ENCODE results near the gene SEMA4D.

The SEMA4D gene

DNA sequence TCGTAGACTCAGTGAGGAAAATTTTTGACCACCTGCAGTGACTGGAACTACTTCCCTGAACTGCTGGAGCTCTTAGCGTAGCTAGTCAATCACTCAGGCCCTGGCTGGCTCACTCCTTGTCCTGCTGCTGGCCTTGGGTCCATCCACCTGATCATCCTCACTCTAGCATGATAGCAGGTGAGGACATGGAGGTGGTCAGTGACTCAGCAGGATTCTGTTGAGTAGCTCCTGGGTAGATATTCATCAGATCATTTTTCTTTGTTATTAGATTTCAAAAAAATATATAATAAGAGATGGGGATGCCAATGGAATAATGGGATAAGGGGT is 25.0 kb upstream of the SEMA4D start:
- Histone ChIP-seq H3K9me3 (ENCODE audit: control insufficient read depth, insufficient read depth, low read length) (no peaks in the 10 kb centered on the region), H3K36me3 (ENCODE audit: insufficient read depth, low read length) (no peaks in the 10 kb centered on the region), H3K4me1 (ENCODE audit: insufficient read depth, low read length) (no peaks in the 10 kb centered on the region), H3K9ac (ENCODE audit: low read depth, low read length) (no peak overlapping the region)

DNA sequence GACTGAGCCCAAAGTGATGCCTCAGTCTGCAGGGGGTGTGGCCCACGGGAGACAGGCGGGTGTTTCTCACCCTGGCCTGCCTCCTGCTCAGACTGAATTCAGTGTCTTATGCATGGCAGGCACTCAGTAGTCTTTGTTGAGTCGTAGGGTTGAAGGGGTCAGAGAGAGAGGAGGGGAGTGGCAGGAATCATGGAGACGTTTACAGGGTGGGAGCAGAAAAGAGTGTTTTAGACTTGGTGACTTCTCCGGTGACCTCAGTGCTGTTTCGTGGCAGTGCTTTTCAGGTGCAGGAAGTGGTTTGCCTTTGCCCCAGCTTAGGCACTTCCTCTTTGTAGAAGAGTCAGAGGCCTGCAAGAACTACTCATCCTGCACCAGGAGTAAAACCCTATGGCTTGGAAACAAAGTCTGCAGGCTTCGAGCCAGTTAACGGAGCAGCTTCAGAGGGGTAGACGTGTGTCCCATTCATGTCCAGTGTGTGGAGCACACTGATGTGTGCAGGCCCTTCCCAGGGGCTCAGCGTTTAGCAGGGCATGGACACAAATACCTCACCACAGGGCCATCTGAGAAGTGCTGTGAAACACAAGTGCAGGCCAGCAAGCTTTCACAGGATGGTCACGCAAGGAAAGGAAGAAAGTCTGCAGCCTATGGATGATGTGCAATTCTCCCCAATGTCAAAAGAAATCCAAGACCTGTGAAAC is 24.5 kb upstream of the SEMA4D start:
- Histone ChIP-seq H3K36me3 (ENCODE audit: insufficient read depth, low read length) (no peaks in the 10 kb centered on the region), H3K4me1 (ENCODE audit: insufficient read depth, low read length) (no peaks in the 10 kb centered on the region), H3K9ac (ENCODE audit: low read depth, low read length) (no peak overlapping the region), H3K9me3 (ENCODE audit: control insufficient read depth, insufficient read depth, low read length) (no peaks in the 10 kb centered on the region)

DNA sequence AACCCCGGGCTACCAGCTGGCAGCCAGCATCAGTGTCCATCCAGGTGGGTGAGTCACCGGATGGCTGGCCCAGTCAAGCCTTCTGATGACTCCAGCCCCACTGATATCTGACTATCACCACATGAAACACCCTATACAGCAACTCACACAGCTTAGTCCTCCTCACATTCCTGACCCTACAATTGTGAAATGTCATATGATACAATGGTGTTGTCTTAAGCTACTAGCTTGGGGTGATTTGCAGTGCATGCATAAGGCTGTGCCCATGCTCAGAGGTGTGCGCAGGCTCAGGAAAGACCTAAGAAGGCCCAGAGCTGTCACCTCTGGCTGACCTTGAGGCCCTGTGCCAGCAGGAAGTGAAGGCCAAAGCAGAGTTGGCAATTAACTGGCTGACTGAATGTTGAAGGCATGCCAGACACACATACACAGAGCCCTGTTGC is 21.5 kb upstream of the SEMA4D start:
- Histone ChIP-seq H3K9me3 (ENCODE audit: control insufficient read depth, insufficient read depth, low read length) (no peaks in the 10 kb centered on the region), H3K4me1 (ENCODE audit: insufficient read depth, low read length) (no peaks in the 10 kb centered on the region), H3K9ac (ENCODE audit: low read depth, low read length) (no peak overlapping the region), H3K36me3 (ENCODE audit: insufficient read depth, low read length) (no peaks in the 10 kb centered on the region)

DNA sequence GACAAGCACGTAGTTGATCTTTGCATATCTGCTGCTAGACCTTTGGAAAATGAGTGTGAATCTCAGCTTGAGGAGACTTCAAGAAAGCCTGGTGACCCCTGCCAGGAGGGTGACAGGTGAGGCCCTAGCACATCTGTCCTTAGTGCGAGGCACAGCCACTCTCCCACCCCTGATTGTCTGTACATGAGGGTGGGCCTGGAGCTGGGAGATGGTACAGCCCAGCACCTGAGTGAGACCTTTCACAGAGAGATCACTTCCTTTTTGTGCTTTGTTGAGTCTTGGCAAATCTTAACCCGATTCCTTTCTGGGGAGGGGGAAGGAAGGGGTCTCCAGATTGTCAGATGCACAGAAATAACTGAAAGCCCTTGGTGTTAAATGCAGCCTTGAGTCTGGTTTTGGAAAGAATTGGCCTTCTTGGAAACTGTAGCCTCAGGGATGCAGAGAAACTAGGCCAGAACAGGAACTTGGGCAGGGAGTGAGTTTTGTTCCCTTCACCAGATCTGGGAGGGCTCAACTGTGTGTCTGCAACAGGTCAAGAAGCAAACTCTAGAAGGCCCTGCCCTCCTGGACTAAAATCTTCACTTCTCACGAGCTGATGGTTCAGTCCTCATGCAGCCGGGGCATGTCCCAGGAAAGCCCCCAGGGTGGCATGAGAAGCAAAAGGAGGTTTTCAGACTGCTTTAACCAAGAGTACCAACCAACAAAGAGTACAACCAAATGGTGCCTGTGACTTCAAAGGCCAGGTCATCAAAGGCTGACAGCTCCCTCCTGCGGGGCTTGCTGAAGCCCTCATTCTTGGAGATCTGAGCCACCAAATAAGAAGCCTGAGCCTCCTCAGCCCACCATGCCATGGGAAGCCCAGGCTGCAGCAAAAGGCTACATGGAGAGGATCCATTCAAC is 20.8 kb upstream of the SEMA4D start:
- Histone ChIP-seq H3K9ac (ENCODE audit: low read depth, low read length) (no peak overlapping the region), H3K36me3 (ENCODE audit: insufficient read depth, low read length) (no peaks in the 10 kb centered on the region), H3K9me3 (ENCODE audit: control insufficient read depth, insufficient read depth, low read length) (no peaks in the 10 kb centered on the region), H3K4me1 (ENCODE audit: insufficient read depth, low read length) (no peaks in the 10 kb centered on the region)

DNA sequence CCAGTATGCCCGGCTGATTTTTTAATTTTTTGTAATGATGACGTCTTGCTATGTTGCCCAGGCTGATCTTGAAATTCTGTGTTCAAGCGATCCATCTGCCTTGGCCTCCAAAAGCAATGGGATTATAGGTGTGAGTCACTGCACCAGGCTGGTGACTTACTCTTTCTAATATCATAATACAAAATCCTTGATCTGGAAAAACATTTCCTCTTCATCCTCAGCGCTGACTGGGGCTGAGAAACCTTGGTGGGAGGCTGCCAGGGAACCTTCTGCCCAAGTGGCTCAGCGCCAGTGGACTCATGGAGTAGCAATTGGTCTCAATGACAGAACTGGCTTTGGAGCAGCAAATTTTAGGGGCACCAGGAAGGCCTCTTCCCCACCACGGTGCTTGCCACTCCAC is 17.5 kb upstream of the SEMA4D start:
- Histone ChIP-seq H3K9ac (ENCODE audit: low read depth, low read length) (no peak overlapping the region), H3K36me3 (ENCODE audit: insufficient read depth, low read length) (no peaks in the 10 kb centered on the region), H3K9me3 (ENCODE audit: control insufficient read depth, insufficient read depth, low read length) (no peaks in the 10 kb centered on the region), H3K4me1 (ENCODE audit: insufficient read depth, low read length) (no peaks in the 10 kb centered on the region)

DNA sequence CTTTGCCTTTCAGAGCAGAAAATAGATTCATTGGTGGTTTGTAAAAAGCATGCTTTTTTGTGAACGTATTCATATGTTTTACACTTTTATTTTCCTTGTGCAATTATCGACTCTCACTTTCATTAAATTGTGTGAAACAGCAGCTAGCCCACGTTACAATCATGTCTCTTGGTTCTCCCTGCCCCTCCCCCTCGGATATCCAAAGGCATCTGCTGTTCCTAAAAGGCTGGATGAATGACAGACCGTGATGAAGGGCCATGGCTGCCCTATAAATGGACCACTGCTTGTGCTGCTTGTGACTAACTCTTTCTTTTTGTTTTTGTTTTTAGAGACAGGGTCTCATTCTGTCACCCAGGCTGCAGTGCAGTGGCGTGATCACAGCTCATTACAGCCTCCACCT is 17.0 kb upstream of the SEMA4D start:
- Histone ChIP-seq H3K4me1 (ENCODE audit: insufficient read depth, low read length) (no peaks in the 10 kb centered on the region), H3K36me3 (ENCODE audit: insufficient read depth, low read length) (no peaks in the 10 kb centered on the region), H3K9ac (ENCODE audit: low read depth, low read length) (no peak overlapping the region), H3K9me3 (ENCODE audit: control insufficient read depth, insufficient read depth, low read length) (no peaks in the 10 kb centered on the region)

DNA sequence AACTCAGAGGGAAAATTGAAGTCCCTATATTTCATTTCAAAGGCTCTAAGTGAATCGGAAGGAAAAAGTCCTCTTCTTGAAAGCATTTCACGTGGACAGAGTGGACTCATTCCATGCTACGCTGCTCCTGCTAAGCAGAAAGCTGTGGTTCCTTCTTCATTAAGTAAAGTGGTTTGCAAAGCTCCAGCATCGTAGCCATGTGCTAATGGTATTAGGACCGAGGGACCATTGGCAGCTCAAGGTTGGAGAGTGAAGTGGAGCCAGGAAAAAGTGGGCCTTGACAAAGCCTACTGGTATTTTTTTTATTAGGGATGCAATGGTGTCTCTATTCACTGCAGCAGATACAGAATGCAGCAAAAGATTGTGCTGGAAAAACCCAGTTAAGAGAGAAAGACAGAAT is 16.4 kb upstream of the SEMA4D start:
- no peaks in the 10 kb centered on the region for H3K36me3 ChIP-seq (ENCODE audit: insufficient read depth, low read length)
- no peaks in the 10 kb centered on the region for H3K9me3 ChIP-seq (ENCODE audit: control insufficient read depth, insufficient read depth, low read length)
- H3K9ac ChIP-seq (ENCODE audit: low read depth, low read length) = no peak overlapping the region
- H3K4me1 ChIP-seq (ENCODE audit: insufficient read depth, low read length) = no peaks in the 10 kb centered on the region

DNA sequence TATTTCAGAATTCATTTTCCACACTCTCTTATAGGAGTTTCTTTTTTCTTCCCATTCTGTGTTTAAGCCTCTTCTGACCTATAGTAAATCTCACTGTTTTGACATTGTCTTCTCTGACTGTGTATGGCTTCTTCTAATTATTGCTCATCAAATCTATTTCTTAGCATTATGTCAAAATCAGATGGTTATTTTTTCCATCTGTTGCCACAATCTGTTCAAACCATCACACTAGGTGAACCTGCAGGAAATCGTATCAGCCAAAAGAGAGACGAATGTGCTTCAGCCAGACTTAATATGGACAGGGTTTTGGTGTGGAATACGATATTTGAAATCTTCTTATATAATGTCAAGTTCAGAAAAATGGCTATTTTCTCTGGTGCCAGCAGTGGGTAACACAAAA is 15.9 kb upstream of the SEMA4D start:
- Histone ChIP-seq H3K4me1 (ENCODE audit: insufficient read depth, low read length) (no peaks in the 10 kb centered on the region), H3K9ac (ENCODE audit: low read depth, low read length) (no peak overlapping the region), H3K36me3 (ENCODE audit: insufficient read depth, low read length) (no peaks in the 10 kb centered on the region), H3K9me3 (ENCODE audit: control insufficient read depth, insufficient read depth, low read length) (no peaks in the 10 kb centered on the region)

DNA sequence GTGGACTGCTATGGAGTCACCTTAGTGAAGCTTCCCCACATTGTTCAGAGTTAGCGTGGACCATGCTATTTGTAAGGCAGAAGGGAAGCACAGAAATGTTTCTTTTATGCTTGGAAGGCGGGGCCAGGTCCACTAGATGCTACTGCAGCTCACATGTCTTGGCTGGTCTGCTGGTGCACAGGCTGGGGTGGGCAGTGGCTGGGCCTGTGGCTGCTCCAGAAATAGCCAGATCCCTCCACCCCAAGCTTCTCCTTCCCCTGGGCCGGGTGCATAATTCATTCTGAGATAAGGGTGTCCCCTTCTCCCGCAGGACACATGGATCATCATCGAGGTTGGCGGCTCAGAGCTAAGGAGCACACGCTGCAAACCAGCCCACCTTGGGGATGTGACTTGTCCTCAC is 14.5 kb upstream of the SEMA4D start:
- Histone ChIP-seq H3K4me1 (ENCODE audit: insufficient read depth, low read length) (no peaks in the 10 kb centered on the region), H3K9ac (ENCODE audit: low read depth, low read length) (no peak overlapping the region), H3K9me3 (ENCODE audit: control insufficient read depth, insufficient read depth, low read length) (no peaks in the 10 kb centered on the region), H3K36me3 (ENCODE audit: insufficient read depth, low read length) (no peaks in the 10 kb centered on the region)

DNA sequence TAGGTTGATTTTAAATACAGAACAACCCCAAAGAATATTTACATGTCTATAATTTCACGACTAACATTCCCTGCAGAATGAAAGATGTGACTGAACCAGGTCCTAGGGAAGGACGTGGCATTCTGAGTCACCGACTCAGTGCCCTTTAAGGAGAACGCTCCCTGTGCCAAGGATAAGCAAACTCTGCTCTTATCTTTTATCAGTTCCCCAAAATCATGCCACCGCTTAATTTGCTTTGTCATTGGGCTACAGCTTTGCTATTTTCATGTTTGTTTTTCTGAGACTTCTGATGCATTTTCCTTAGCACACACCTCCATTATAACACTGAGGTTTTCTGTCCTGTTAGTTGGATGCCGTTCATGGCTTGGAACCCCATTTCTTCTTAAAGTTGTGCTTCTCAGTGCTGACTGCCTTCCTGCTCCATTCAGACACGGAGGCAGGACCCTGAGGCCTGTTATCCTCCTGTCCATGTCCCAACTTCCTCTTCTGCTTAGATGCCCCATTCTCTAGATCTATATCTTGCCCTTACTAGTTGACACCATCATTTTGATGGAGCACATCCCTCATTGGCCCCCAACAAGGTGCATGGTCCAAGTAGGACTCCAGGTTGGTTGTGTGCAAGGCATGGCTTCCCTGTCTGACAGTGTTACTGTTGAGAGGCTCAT is 11.2 kb upstream of the SEMA4D start:
- no peaks in the 10 kb centered on the region; the same call in 1 of the 2 replicates for H3K4me1 ChIP-seq (ENCODE audit: insufficient read depth, low read length)
- no peak overlapping the region for H3K9ac ChIP-seq (ENCODE audit: low read depth, low read length)
- H3K36me3 ChIP-seq (ENCODE audit: insufficient read depth, low read length) = no peaks in the 10 kb centered on the region
- H3K9me3 ChIP-seq (ENCODE audit: control insufficient read depth, insufficient read depth, low read length) = no peaks in the 10 kb centered on the region; the same call in 1 of the 2 replicates

DNA sequence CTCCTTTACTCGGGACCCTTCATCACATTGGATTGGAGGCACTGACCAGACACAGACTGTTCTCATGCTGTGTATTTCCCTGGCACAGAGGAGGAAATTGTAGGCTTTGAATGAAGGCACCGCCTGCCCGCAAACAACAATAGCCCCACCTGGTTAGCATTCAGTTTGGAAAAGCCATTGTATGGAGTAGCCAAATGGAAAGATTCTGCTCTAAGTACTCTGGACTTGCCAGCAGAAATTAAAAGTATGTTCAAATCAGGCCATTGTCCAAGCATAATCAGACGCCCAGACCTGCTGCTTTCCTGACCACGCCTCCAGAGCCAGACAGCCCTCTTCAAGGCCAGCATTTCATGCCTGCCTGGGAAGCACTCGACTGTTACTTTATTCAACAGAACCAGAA is 8.0 kb upstream of the SEMA4D start:
- Histone ChIP-seq H3K36me3 (ENCODE audit: insufficient read depth, low read length) (no peaks in the 10 kb centered on the region), H3K9ac (ENCODE audit: low read depth, low read length) (no peak overlapping the region), H3K9me3 (ENCODE audit: control insufficient read depth, insufficient read depth, low read length) (no peaks in the 10 kb centered on the region; the same call in 1 of the 2 replicates), H3K4me1 (ENCODE audit: insufficient read depth, low read length) (no peaks in the 10 kb centered on the region; the same call in 1 of the 2 replicates)

DNA sequence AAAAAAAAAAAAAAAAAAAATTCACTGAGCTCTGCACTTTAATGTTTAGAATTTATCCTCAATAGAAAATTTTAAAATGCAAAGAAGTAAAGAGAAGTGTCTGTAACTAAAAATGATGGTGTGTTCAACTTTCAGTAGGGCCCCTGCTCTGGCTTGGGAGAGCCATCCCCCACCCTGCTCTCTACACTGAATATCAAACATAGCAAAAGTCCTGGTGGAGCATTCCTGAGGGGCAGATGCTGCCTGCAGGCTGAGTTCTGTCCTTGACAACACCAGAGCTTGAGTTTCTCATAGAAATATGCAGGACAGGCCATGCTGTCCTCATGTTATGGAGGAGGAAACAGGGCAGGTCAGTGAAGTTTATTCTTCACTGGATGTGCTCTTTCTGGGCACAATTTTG is 7.1 kb upstream of the SEMA4D start:
- H3K4me1 ChIP-seq (ENCODE audit: insufficient read depth, low read length) = no peaks in the 10 kb centered on the region; the same call in 1 of the 2 replicates
- H3K9me3 ChIP-seq (ENCODE audit: control insufficient read depth, insufficient read depth, low read length) = no peaks in the 10 kb centered on the region; the same call in 1 of the 2 replicates
- no peak overlapping the region for H3K9ac ChIP-seq (ENCODE audit: low read depth, low read length)
- H3K36me3 ChIP-seq (ENCODE audit: insufficient read depth, low read length) = no peaks in the 10 kb centered on the region

DNA sequence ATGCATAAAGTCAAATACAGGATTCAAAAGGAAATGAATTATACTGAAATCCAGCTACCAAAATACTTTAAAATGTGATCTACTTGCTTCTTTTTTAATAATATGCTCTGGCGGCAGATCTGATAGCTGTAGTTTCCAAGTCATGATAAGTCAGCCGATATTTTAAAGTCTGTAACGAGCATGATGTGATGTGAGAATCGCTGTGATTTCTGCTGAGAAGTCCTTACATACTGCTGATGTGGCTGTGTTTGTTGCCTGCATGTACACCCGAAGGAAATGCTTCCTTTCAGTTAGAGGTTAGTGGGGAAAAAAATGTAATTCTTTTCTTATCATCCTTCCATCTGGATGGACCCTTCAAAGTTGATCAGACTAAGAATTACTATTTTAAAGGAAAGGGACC is 4.8 kb upstream of the SEMA4D start:
- H3K9ac ChIP-seq (ENCODE audit: low read depth, low read length) = no peak overlapping the region
- H3K9me3 ChIP-seq (ENCODE audit: control insufficient read depth, insufficient read depth, low read length) = no peaks in the 10 kb centered on the region; the same call in 1 of the 2 replicates
- peaks cover 10% of the 10 kb centered on the region for H3K4me1 ChIP-seq (ENCODE audit: insufficient read depth, low read length)
- no peaks in the 10 kb centered on the region for H3K36me3 ChIP-seq (ENCODE audit: insufficient read depth, low read length)

DNA sequence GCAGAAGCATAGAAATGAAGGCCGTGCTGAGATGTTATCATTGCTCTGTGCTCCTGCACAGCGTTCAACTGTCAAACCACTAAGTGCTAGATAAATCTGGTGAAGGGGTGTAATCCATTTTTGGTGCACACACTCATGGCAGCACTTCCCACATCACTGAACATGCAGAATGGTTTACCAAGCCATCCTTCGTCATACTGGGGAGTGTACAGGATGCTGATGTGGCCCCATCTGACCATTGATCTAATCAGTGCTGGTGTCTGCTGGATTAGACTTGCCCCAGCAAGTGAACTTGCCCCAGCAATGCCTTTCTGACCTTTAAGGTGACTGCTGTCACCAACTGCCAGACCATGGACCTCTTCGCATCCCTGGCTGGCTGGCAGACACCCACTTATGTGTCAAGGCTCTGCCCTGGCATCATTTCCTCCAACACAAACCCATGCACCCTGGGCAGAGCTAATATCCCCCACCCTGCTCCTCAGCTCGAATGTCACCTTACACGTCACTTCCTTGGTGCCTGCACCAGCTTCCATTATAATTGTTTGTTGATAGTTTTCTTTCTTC is 4.2 kb upstream of the SEMA4D start:
- H3K9me3 ChIP-seq (ENCODE audit: control insufficient read depth, insufficient read depth, low read length) = no peaks in the 10 kb centered on the region; the same call in 1 of the 2 replicates
- peaks cover 10% of the 10 kb centered on the region for H3K4me1 ChIP-seq (ENCODE audit: insufficient read depth, low read length)
- no peak overlapping the region for H3K9ac ChIP-seq (ENCODE audit: low read depth, low read length)
- no peaks in the 10 kb centered on the region for H3K36me3 ChIP-seq (ENCODE audit: insufficient read depth, low read length)
